Stromal cell of bone marrow (primary cell): ENCODE data around the gene ANO2.
"Not testable (repeated sequence)": the region's sequence is repeated elsewhere in the genome, so short reads cannot be mapped to it uniquely, and the experiment has no call there.

ENCODE experiments used
- DNase-seq: peaks from one replicate; pipeline ENCODE4 v3.0.0-alpha.2; 2012; ENCODE audit warnings: low read depth

The ANO2 gene

DNA sequence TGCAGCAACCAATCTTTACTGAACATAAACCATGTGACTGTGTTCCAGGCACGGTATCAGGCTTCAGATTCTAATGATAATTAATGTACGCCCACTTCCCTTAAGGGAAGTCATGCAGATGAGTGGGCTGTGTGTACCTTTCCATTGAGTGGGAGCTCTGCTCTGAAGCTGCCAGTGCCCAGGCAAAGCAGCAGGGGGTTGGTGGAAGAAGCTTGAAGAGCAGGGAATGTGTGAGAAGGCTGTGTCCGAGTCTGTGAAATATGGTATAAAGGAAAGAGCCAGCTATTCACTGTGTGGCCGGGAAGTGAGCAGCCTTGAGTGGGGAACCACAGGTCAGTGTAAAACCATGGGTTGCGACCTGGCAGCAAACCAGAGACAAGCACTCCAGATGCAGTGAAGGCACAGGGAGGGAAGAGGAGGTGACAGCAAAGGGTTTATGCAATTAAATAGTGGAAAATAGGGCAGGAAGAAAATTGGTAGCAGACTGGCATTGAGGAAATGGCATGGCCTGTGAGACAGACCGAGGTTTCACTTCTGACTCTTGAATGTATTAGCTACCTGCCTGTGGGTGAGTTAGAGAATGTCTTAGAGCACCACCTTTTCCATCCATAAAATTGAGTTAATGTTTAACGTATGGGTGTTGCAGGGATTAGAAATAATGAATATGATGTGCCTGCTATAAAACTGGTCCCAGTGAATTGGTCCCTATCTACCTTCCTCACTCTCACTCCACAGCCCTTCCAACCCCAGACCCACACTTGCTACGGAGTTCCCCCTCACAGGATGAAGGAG, 396.7 kb downstream of the ANO2 start:
- no peak for DNase-seq

DNA sequence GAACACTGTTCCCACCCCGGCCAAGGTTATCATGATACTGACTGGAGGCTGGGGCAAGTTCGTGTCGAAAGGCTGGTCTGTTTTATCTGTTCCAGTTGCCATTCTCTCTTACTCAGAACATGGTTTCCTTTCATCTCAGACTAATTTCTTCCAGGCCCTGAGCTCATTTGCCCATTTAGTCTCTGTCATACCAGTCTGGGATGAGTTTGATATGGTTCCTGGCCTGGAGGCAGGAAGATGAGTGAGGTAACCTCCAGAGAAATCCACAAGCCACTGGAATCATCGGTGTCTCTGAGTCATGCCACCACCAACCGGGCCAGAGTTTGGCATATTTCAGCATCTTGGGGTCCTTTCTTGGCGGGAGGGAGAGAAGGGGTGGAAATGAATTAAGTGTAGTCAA, 398.4 kb downstream of the ANO2 start:
- no peak for DNase-seq

DNA sequence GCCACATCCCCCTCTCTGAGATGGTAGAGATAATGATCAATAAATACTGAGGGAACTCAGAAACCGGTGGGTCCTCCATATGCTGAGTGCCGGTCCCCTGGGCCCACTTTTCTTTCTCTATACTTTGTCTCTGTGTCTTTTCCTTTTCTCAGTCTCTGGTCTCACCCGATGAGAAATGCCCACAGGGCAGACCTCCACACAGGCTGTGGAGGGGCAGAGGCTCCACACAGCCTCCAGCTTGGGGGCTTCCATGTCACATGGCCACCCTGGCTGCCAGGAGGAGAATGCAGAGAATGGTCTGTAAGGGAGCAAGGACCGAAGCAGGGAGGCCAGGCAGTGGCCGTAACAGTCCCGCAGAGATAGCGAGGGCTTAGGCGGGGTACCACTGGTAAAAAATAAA, 407.3 kb downstream of the ANO2 start:
- no peak for DNase-seq

DNA sequence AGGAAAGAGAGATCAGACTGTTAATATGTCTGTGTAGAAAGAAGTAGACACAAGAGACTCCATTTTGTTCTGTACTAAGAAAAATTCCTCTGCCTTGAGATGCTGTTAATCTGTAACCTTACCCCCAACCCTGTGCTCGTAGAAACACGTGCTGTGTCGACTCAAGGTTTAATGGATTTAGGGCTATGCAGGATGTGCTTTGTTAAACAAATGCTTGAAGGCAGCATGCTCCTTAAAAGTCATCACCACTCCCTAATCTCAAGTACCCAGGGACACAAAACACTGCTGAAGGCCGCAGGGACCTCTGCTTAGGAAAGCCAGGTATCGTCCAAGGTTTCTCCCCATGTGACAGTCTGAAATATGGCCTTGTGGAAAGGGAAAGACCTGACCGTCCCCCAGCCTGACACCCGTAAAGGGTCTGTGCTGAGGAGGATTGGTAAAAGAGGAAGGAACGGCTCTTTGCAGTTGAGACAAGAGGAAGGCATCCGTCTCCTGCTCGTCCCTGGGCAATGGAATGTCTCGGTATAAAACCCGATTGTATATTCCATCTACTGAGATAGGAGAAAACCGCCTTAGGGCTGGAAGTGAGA, 407.9 kb downstream of the ANO2 start:
- DNase-seq: not testable (repeated sequence)

DNA sequence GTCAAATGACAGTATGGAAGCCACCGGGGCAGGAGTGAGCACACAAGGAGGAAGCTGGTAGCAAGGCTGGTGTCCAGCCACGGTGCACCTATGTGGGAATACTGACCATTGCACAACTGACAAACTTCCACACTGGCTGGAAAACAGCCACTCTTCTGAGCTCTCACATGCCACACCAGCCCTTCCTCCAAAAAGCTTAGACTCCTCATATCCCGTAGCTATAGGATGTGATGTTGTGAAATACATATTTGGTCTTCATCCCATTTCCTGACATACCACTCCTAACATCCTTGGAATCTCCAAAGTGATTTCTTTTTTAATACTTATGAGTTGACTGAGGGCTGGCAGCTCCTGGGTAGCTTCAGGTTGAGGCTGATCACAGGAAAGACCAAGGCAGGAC, 409.5 kb downstream of the ANO2 start:
- no peak for DNase-seq

DNA sequence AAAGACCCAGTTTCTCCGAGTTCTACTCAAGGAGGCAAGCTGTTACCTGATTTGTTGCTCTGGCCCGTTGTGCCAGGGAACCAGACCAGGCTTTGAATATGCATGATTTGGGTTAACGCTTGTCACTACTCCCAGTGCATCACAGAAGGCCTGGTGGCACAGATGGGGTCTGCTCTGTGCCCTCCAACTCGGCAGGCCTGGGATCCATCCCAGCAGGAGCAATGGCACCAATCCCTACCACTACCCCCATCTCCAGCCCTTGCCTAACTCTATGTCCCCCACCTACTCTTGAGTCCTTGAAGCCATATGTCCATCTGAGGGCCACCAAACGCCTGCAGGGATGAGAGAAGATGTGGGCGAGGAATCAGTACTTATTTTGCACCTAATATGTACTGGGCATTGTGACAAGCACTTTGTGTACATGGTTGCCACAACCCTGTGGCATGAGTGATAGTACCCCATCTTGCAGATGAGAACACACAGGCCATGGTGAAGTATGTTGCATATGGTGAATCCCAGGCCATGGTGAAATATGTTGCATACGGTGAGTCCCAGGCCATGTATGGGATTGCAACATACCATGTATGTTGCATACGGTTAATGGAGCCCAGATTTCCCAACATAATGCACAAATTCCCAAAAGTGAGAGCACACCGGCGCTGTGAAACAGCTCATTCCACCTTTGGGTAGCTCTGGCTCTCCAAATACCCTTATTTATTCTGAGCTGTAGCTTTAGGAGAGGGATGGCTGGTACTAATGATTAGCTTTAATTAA, 410.4 kb downstream of the ANO2 start:
- DNase-seq: no peak

DNA sequence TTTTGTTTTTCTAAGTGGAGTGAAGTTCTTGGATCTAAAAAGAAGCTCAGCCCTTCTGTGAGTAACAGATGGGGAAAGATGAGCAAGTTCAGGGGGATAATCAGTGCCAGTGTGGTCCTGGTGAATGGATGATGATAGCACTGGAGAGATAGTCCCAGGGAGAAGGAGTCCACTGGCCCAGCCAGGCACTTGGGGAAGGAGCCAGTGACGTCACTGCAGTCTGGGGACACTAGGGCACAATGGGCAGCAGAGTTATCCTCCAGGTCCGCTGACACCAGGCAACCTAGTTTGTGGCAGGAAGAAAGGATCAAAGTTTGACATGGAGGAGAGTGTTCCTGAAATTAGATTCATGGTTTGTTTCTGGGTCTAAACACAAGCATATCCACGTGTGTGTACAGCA, 411.7 kb downstream of the ANO2 start:
- DNase-seq: no peak

DNA sequence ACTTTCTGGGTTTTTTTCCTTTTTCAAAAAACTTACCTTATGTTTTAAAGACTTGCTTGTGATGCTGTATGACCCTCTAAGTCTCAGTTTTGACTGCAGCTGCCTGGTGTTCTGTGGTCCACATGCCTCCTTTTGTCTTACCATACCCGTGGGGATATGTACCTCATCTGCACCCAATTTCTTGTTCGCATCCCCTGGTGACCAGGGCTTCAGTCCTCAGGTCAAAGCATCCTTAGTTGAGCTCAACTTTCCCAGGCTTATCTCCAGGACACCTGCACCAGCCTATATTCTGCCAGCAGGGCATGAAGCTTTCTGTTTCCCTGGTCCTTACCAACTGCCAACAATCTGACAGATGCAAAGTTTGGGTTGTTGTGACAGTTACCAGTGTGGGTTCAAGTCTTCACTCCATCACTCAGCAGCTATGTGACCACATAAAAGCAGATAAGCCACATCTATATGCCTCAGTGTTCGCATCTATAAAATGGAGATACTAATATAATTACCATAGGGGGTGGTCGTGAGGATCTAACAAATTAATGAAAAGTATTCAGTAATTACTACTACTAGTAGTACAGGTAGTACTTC, 419.2 kb downstream of the ANO2 start:
- no peak for DNase-seq

DNA sequence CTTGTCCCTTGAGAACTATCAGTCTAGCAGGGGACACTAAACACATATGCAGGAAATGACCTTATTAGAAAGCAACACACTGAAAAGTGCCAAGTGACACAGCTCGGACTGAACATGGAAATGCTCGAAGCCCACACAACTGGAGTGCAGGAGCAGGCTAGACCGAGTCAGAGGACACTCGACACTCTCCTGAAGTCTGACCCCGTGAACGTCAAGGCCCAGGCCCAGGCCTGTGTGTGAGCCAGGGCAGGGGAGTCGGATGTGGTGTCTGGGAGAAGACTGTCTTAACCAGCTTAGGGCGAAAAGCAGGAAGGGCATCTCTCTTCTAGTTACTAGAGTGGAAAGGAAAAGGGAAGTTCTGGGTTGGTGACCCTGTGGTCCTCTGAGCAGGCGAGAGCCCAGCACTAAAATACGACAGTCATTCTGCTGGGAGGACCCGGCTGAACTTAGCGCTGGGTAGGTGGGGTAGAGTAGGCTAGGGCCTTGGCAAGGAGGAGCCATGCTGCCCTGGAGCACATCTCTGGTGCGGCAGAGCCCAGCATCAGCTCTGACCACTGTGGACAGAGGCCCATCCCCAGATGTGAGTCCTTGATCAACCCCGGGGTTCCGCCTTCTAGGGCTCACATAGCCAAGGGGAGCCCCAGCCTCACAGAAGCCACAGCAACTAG, 420.2 kb downstream of the ANO2 start:
- no peak for DNase-seq

DNA sequence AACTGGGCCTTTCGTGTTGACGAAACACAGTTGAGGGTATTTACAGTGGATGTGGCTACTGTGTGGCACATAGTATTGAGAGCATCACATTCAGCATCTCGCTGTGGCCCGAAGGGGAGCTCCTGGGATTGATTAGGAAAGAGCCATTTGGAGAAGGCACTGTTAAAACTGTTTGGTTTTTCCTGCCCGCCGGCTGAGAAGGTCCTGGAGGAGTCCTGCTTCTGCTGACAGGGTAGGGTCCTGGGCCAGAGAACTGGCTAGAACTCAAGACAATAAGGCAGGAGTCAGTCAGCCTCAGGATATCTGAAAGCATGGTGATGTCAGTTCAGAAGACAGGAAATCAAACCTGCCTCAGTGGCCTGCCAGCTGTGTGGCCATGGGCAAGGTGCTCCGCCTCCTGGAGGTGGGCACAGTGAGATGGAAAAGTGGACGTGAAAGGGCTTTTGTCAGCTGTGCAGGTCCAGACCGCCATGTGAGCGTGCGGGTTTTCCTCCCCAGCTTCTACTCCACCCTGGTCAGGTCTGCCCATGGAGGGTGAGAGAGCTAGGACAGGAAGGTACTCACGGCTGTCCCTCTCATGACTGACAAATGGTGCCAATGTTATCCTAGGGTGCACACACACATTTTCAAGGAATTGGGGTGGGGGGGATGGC, 420.8 kb downstream of the ANO2 start:
- no peak for DNase-seq

DNA sequence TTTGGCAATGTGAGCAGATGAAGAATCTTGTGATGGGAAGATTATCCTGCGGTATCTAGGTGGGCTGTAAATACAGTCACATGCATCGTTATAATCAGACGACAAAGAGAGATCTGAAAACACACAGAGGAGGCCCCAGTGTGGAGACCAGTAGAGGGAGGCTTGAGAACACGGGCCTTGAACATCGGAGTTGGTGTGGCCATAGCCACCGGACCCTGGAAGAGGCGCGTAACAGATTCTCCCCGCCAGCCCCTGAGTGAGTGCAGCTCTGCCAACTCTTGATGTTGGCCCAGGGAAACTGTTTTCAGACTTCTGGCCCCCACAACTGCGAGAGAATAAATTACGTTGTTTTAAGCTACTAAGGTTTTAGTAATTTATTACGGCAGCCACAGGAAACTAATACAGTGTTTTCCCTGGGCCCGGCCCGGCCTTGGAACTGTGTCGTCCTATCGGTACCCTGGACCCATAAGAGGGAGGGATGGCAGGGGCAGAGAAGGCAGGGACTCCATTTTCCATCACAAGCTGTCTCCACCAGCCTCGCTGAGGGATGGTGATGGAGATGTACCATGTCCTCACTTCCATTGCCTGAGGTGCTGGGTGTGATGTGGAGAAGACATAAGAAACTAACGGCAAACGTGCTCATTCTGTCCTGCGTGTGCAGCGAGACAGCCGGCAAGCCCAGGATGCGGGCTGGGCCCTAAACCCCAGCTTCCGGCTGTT, 421.5 kb downstream of the ANO2 start:
- DNase-seq: no peak

DNA sequence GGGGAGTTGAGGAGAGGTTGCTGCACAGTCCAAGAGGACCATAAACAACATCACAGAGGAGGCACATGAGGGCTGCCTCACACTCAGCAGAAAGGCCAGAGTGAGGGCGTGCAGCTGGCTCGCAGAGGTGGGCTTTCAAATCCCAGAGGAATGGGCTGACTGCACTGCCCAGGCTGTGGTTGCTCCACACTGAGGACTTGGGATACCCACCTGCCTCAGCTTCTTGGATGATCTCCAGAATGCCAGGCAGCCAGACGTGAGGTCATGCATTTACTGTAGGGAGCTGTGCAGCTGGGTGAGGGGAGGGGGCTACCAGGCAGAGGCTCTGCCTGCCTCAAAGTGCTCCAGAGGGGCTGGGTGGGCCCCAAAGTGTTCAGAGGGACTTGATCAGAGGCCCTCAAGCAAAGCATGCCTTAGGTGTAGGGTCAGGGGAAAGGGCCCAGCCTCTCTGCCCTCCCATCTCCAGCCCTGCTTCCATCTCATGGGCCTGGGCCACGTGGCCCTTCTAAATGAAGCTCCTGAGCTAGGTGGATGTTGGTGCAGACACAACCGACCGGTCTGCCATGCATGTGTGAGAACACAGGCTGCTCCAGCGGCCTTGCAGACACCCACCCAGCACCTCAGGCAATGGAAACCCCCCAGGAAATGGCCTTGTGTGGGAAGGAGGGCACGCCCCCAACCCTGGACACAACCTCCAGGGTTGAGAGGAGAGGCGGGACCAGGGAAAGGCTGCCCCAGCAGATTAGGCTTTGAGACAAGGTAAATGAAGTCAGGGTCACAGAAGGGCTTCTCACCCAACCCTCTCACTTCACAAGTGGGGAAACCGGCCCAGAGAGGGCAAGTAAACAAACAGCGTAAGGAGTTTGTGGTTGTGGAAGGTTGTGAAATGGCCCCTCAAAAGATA, 422.4 kb downstream of the ANO2 start:
- DNase-seq: no peak

DNA sequence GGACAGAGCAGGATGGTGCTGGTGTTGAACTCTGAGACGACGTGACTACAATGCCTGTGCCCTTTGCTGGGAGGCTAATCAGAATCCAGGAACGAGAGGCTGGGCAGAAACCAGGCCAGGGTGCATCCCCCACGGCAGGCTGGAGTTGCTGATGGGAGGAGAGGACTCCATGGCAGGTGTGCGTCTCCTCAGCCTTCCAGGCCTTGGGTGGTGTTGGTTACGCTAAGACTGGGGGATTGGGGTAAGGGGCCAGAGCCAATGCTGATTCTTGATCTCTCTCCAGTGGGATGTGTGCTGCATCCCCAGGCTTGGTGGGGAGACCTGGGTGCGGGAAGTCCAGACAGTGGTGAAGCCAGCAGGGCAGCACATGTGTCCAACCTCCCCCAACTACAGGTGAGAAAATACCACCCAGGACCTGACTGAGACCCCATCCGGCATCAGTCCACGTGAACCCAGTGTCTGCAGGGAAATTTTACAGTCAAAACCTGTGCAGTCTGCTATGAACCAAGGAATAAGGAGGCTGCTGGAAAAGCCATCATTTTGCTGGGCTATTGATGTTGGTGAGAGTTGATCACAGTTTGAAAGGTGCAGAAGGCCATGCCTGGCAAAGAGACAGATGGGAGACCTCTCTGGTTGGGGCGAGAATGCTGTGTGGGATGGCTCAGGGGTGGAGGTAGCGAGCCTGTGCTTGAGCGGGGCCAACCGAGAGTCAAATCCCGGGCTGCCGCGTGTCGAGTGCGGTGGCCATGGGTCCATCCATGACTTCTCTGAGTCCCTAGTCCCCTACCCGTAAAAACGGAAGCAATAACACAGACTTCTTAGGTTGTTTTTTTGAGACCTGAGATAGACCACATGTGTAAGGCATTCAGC, 423.4 kb downstream of the ANO2 start:
- DNase-seq: no peak

DNA sequence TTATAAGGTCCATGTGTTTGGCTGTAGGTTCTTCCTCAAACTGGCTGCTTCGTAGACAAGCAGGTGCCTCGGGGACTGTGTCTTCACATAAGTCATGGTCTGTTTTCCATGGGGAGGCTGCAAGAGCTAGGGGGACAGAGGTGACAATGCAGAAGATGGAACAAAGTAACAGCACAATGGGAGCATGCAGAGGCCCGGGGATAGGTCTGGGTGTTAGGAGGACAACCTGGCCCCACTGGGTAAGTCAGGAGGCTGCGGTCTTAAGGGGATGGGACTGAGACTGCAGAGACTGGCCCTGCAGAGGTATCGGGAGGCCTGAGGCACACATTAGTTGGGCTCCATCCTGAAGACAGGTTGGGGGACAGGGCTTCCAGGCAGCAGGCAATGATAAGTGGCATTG, 424.2 kb downstream of the ANO2 start:
- DNase-seq: no peak

DNA sequence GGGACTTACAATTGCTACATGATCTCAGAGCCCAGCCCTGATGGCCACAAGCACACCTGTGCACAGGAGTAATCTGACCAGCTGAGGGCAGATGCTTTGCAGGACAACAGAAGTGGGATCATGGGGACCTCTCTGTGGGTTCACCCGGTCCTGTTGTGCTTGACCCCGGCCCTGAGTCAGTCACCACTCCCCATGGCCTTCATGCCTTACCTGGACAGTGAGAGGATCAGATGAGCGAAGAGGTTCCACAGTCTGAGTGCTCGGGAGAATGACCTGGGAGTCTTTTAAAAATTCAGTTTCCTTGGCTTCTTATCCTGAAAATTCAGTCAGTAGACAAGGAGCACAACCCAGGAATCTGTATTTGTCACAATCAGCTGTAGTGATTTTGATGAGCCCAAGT, 425.0 kb downstream of the ANO2 start:
- no peak for DNase-seq

DNA sequence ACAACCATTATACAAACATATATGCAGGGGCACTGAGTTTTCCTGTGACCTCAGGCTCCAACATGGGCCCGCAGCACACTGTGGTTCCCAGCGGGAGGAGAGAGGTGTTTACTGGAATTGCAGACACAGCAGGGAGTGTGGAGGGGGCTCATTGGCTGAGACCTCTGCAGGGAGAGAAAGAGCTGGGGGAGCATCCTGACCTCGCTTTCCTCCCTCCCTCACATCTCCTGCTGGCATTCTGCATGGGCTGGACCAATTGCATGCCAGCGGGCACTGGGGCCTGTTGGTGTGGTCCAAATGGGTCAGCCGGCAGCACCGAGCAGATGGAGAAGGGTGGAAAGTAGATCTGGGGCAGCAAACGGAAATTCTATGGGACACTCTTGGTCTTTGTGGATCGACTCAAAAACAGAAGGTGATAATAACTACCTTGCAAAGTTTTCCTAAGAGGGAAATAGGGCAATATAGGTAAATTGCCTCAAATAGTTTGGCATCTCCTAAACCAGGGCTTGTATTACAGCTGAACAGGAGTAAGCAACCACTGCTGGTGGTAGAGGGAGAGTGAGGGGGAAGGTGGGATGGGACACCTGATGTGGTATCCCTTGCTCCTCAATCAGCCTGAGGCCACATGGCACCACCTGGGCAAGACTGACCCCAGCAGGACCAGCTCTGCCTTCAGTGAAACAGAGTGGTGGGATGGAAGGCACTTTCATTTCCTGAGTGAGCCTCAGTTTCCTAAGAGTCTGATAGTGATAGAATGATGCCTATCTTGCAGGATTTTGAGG, 426.3 kb downstream of the ANO2 start:
- DNase-seq: no peak

DNA sequence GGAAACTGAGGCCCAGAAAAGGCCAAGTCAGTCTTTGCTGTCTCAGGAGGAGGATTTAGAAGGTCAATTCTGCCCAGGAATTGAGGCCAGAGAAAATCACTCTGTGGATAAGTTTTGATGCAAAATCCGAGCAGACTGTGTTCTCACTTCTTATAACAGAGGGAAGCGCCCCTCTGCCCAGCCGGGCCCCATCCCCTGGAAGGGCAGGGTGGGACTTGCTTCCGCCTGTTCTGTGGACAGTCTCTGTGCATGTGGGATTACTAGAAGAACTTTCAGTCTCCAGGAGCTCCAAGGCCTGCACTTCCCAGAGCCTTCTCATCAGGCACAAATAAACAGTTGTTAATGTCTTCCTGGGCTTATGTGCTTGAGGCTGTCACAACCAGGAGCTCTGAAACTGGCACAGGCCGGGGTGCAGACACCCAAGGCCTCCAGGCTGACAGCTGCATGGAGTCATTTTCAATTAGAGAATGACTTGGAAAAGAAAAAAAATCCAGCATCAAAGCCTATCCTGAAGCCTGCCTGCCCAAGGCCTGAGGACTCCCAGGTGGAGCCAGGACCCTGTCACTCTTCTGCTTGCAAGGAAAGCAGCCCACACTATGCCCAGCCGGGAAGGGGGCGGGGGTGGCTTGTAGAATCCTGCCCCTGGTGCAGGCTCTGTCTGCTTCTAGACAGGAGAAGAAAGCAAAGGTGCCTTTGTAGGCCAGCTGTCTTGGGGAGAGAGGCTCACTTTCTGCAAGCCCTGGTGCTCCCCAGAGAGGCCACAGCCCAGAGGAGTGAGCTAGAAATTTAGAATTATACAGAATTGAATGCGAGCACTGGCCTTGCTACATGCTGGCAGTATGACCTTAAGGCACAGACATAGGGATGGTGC, 428.5 kb downstream of the ANO2 start:
- DNase-seq: no peak
